ENCODE measurements around the gene UBR4. TPM values are rescaled to one million over a fixed set of nuclear protein-coding genes. Genes with fewer than 3 reads are reported as not detected.

Gene UBR4
- total RNA-seq, 1 donor, result 136 TPM

- TF ChIP-seq CTCF (IDR thresholded peaks at IDR 0.05; ENCODE audit: insufficient read depth, low read length), result no peak
- no peak overlapping the region for H3K4me3 ChIP-seq (ENCODE audit: low read depth, low read length)
- DNase-seq (ENCODE audit: low read depth), result peak; percentile 84
Observed at GRCh38 chr1:19083081-19083480, 127.0 kb downstream of the UBR4 start.

GRCh38 chr1:19081218-19081893 is 128.7 kb downstream of the UBR4 start:
- DNase-seq (ENCODE audit: low read depth), result peak; percentile 80
- no peak for TF ChIP-seq CTCF (IDR thresholded peaks at IDR 0.05; ENCODE audit: insufficient read depth, low read length)
- H3K4me3 ChIP-seq (ENCODE audit: low read depth, low read length), result peak overlapping the region; percentile 33

- no peak for TF ChIP-seq CTCF (IDR thresholded peaks at IDR 0.05; ENCODE audit: insufficient read depth, low read length)
- peak overlapping the region; percentile 33 for H3K4me3 ChIP-seq (ENCODE audit: low read depth, low read length)
Observed at GRCh38 chr1:19080721-19081120, 129.3 kb downstream of the UBR4 start.

GRCh38 chr1:19079541-19080472 is 130.3 kb downstream of the UBR4 start:
- no peak overlapping the region for H3K4me3 ChIP-seq (ENCODE audit: low read depth, low read length)
- DNase-seq (ENCODE audit: low read depth), result no peak
- no peak for TF ChIP-seq CTCF (IDR thresholded peaks at IDR 0.05; ENCODE audit: insufficient read depth, low read length)

More at GRCh38 chr1:19080721-19081120, 129.3 kb downstream of the UBR4 start:
- peak; percentile 16 for DNase-seq (ENCODE audit: low read depth)

GRCh38 chr1:19078536-19078935 is 131.5 kb downstream of the UBR4 start:
- H3K4me3 ChIP-seq (ENCODE audit: low read depth, low read length), result no peak overlapping the region
- no peak for TF ChIP-seq CTCF (IDR thresholded peaks at IDR 0.05; ENCODE audit: insufficient read depth, low read length)
- no peak for DNase-seq (ENCODE audit: low read depth)

- DNase-seq (ENCODE audit: low read depth), result no peak
- no peak for TF ChIP-seq CTCF (IDR thresholded peaks at IDR 0.05; ENCODE audit: insufficient read depth, low read length)
- H3K4me3 ChIP-seq (ENCODE audit: low read depth, low read length), result no peak overlapping the region
Observed at GRCh38 chr1:19076841-19077616, 133.0 kb downstream of the UBR4 start.

All from fibroblast of the aortic adventitia (primary cell).